Measurements from ENCODE around the gene ERG28.
"Not testable (repeated sequence)": the region's sequence is repeated elsewhere in the genome, so short reads cannot be mapped to it uniquely, and the experiment has no call there.

Gene ERG28

DNA sequence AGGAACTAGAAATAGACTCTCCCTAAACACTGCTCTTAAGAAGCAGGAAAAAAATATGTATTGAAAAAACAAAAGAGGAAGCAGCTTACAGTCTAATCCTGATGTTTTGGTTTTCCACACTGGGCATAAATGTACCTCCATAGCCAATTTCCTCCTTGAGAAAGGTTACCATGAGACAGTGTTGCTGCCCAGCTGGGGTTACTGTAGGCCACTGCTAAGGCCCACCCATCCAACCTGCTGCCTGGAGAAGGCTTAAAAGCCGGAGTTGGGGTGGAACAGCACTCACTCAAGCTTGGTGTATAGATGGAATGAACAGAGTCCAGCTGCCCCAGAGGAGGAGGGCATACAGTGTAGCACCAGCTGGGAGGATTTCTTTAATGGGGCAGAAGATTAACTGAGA lies 41.1 kb downstream of the ERG28 start:
- DNase-seq, result no peak

DNA sequence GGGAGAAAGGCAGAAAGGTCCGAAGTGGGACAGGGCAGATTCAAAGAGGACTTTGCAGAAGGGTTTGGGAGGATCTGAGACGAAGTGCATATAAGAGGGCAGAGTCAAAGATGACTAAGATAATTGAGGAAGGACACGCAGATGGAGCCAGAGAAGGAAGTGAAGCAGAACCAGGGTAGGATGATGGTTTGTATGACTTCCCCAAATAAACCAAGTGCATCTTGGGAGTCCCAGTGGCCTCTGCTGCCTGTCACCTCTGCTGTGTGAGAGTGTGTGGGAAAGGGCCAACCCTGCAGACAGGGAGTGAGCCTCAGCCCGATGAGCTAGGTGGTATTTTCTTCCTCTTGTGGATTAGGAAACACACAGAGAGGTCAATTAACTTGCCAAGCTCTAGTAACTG lies 45.5 kb downstream of the ERG28 start:
- no peak for DNase-seq

DNA sequence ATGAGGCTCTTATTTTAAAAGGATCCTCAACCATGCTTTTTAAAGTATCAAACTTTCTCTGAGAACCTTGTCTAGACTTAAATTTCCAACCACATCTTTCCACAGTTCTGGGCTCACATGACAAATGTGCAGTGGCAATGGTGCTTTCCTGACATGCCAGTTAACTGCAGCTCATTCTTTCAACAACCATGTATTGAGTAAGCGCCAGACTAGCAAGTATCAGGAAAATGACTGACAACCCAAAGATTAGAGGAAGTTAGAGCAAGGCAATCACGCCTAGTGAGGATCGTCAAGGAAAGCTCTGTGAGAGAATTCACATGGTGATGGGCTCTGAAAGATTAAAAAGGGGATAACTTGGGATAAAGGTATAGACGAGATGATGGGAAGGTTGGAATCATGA lies 46.5 kb downstream of the ERG28 start:
- DNase-seq, result no peak

DNA sequence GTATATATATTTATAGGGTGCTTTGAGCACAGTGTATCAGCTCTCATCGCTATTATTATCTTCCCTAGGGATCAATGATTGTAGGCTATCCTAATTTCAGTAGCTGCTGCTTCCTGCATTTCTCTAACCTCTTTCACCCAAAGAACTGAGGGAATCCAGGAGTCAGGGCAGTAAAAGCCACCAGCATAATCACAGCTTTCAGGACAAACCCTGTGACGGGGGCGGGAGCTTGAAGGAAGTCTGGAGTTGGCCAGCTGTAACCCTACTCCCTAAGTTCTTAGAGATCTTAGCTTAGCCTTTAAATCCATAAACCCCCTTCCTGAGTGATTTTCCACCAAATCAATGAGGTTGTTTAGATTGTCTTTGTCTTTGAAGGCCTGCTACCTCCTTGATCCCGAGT lies 48.5 kb downstream of the ERG28 start:
- no peak for DNase-seq

DNA sequence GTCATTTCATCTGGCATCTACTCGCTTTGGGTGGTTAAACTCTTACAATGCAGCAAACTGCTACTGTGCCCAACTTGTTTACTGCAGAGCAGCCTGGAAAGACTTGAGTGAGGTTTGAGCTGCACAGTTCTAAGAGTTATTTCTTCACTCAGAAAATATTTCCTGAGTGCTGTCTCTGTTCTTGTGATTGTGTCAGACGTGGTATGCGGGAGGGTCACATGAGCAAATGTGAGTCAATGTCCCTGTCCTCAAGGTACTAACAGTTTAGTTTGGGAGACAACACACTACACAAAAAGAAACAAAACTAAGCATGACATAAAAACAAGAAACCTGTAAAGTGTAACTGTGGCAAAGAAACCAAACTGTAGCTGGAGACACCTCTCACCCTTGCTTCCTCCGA lies 49.8 kb downstream of the ERG28 start:
- no peak for DNase-seq

DNA sequence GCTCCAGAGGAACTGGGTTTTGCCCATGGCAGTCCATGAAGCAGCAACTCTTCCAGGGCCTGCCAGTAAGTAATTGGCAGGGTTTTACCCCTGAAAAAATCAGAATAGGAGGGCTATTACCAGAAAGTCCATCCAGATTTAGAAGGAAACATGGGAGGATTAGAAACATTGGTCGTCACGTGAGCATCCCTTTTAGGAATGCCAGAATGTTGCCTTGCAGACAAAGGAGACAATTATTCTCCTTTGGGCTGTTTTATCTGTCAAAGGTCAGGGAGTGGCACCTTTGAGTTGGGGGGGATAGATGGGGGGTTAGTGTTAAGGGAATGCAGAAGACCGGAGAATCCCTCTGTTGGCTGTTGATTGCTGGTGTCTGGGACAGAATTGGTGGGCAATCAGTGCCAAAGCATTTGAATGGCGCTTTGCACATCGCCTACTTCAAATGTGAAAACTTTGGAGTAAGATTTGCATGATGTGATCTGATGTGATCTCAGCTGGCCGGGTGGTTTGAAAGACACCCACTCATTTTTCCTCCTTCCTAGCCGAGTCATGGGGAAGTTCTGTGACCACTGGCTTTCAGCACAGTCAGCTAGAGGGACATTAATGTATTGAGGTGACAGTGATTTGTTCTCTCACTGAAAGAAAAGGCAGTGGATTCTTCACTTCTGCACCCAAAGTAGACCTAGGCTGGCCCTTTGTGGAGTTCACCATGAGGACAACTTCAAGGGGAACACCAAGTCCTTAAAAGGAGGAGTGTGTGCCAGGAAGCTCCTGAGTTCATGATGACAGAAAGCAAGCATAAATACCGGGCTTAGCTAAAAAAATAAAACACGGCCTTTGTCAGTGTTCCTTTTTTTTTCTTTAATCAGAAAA lies 50.8 kb downstream of the ERG28 start:
- no peak for DNase-seq

DNA sequence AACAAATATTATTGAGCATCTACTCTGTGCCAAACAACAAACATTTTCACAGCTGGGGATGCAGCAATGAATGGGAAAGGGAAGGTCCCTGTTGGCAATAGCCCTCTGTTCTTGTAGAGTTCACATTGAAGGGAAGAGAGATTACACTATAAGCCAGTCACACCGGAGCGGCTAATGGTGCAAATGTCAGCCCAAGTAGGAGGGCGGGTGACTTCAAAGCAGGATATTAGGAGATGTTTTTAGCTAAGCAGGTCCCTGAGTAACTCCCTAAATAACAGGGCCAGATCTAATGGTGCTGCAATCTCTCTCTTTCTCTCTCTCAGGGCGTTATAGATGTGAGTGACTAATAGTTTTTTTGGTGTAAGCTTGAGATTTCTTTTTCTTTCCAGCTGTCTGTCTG lies 51.6 kb downstream of the ERG28 start:
- no peak for DNase-seq

DNA sequence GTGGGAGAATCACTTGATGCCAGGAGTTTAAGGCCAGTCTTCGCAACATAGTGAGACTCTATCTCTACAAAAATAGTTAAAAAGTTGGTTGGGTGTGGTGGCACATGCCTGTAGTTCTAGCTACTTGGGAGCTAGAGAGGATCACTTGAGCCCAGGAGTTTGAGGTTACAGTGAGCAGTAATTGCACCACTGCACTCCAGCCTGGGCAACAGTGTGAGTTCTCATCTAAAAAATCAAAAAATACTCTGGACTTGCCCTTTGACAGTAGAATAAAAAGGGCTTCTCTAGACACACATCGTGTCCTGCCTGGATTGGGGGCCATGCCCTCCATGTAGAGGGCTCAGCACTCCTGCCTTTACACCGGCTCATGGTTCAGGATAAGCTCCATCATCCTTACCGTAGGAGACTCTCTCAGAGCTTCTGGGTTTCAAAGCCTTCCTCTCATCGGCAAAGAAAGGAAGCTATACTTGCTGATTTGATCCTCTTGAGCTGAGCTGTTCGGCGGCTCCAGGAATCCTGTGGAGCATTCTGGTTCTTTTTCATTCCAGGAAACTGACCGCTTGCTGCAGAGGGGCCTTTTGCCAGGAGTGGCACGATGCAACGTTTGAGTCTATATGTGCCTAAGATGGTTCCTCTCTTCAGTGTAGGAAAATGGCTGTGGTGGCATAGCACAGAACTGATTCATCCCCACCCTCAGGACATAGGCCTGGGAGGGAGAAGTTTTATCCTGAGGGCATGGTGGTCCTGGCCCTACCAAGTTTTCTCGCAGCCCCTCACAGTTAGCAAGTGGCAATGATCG lies 52.6 kb downstream of the ERG28 start:
- no peak for DNase-seq

DNA sequence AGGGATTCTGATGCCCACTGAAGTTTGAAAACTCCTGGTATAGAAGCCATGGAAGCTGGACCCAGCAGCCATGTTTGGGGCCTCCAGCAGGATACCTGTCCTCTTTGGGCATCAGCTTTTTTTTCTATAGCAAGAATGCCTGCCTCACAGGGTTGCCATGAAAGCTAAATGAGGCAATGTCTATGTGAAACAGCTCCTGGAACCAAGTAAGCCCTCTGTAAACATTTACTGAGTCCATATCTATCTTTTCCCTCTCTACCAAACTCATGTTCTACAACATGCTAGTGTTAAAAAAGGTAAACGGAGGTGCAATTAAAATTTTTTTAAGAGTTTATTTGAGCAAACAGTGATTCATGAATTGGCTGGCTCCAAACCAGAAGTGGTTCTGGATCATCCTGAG lies 53.6 kb downstream of the ERG28 start:
- DNase-seq, result peak; percentile 2

DNA sequence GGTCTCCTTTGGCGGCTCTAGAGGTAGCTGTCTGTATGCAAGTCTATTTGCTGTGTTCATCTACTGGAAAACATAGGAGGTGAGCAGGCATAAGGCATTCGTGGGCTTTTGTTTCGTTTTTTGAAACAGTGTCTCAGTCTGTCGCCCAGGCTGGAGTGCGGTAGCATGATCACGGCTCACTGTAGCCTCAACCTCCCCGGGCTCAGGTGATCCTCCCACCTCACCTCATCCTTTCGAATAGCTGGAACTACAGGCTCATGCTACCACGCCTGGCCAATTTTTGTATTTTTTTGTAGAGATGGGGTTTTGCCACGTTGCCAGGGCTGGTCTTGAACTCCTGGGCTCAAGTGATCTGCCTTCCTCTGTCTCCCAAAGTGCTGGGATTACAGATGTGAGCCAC lies 54.8 kb downstream of the ERG28 start:
- no peak for DNase-seq

DNA sequence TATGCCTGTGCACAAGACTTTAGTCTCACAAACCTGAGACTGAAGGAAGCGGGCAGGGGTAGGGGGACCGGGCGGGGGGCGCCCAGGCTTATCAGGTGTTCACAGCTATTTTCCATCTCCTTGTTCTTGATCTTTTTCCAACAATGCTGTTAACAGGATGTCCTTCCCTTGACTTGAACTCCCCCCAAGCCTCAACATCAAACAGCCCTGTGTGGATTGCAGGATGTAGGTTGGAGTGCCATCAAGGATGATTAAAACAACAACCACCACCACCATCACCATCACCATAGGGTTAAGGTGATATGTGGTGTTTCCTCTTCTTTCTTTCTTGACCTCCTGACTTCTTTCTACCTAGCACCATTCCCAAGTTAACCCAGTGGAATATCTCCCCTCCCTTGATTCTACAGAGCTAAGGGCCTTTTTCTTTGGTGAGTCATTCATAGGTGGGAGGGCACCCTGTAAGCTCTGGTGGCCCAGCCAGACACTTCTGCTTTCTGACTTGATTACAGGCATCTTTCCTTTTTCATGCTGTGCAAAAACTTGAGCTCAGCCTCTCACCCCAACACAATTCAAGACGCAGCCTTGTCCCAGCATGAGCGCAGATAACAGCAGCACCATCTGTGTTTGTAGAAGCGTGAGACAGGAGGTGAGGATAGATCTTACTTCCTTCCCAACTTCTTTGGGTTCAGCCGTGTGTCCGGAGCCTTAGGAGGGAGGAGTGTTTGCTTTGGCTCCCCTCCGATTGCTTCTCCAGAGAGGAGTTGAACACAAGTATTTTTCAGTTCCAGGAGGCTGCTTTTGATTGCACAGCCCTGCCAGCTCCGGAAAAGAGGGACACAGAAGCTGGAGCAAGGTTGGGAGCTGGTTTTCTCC lies 55.5 kb downstream of the ERG28 start:
- DNase-seq, result no peak

DNA sequence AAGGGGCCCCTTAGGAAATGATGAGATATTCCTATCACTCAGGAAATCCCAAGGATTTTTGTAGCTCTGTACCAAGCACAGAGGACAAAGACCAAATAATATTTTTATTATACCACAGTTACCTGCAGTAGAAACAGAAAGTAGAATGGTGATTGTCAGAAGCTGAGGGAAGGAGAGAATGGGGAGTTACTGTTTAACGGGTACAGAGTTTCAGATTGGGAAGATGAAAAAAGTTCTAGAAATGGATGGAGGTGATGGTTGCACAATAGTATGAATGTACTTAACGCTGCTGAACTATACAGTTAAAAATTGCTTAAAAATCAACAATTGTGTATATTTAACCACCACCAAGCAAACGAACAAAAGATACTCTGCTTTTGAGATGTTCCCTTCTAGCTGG lies 58.2 kb downstream of the ERG28 start:
- no peak for DNase-seq

DNA sequence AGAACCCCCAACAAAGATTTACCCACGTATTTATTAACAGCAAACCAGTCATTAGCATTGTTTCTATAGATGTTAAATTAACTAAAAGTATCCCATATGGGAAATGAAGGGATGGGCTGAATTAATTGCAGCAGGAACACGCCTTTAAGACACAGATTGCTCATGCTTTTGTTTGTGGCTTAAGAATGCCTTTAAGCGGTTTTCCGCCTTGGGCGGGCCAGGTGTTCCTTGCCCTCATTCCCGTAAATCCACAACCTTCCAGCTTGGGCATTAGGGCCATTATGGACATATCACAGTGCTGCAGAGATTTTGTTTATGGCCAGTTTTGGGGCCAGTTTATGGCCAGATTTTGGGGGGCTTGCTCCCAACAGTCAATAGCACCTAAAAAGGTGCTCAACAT lies 59.6 kb downstream of the ERG28 start:
- DNase-seq, result not testable (repeated sequence)

DNA sequence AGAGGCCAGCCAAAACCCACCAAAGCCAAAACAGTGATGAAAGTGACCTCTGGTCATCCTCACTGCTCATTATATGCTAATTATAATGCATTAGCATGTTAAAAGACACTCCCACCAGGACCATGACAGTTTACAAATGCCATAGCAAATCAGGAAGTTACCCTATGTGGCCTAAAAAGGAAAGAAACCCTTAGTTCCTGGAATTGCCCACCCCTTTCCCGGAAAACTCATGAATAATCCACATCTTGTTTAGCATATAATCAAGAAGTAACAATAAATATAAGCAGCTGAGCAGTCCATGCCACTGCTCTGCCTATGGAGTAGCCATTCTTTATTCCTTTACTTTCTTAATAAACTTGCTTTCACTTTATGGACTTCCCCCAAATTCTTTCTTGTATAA lies 60.6 kb downstream of the ERG28 start:
- not testable (repeated sequence) for DNase-seq

All from DMS53 (cell line).